Stimulated activated effector memory CD8-positive, alpha-beta T cell treated with anti-CD3 and anti-CD28 coated beads, Interleukin-12 subunit alpha, Interleukin-12 subunit beta, amount 100 ng/mL, for 72 hours (primary cell): ENCODE results near the gene ZNF547.

Source experiments
- ATAC-seq: fragments of 150-1000 bp; cut with Tn5 transposase; 2 replicates; pipeline ENCODE4 v1.10.0; 2021
- DNase-seq, 2 donors: peaks; one replicate each; pipeline ENCODE4 v3.0.0; 2021 to 2022; ENCODE audit warnings: low spot score in 2 of 2
- H3K27ac Mint-ChIP-seq: one replicate; pipeline ENCODE4 v1.8.0; 2022; ENCODE audit warnings: mild to moderate bottlenecking, mixed read lengths
- H3K36me3 Mint-ChIP-seq: one replicate; pipeline ENCODE4 v1.8.0; 2022; ENCODE audit warnings: mild to moderate bottlenecking, mixed read lengths
- H3K4me1 Mint-ChIP-seq: one replicate; pipeline ENCODE4 v1.8.0; 2022; ENCODE audit warnings: mixed read lengths
- H3K4me3 Mint-ChIP-seq: one replicate; pipeline ENCODE4 v1.8.0; 2022; ENCODE audit warnings: mild to moderate bottlenecking, mixed read lengths
- H3K9me3 Mint-ChIP-seq: one replicate; pipeline ENCODE4 v1.8.0; 2022; ENCODE audit warnings: mixed read lengths

ZNF547 gene

GRCh38 chr19:57362997-57363687 lies at the start of gene ZNF547, which contains the start of gene TRAPPC2B:
Gene ZNF547 (plus strand): TSS chr19:57363551. CDS start chr19:57368556, 5,005 bp downstream.
Gene TRAPPC2B (plus strand): TSS chr19:57363551. CDS start chr19:57364834, 1,283 bp downstream.
- DNase-seq: peak; percentile 86 to 97
- H3K4me3 Mint-ChIP-seq: peak within 1 kb of the TSS; percentile 82
- H3K36me3 Mint-ChIP-seq: peaks cover 13% of the 10 kb centered on the region
- peak; percentile 95 for ATAC-seq
- peaks cover 16% of the 10 kb centered on the region for H3K9me3 Mint-ChIP-seq
- peaks cover 19% of the 10 kb centered on the region for H3K4me1 Mint-ChIP-seq
- H3K27ac Mint-ChIP-seq: peak within 1 kb of the TSS; percentile 96

GRCh38 chr19:57314146-57314545 lies 49.2 kb upstream of the ZNF547 start:
- ATAC-seq: no peak
- peaks cover 14% of the 10 kb centered on the region for H3K9me3 Mint-ChIP-seq

GRCh38 chr19:57317503-57317902 lies 45.8 kb upstream of the ZNF547 start:
- ATAC-seq (no peak), DNase-seq (no peak)
- H3K36me3 Mint-ChIP-seq: peaks cover 8% of the 10 kb centered on the region
- H3K4me3 Mint-ChIP-seq: no peak overlapping the region
- H3K27ac Mint-ChIP-seq: no peak overlapping the region
- peaks cover 12% of the 10 kb centered on the region for H3K9me3 Mint-ChIP-seq
- H3K4me1 Mint-ChIP-seq: peaks cover 26% of the 10 kb centered on the region

More at GRCh38 chr19:57314146-57314545, 49.2 kb upstream of the ZNF547 start:
- no peak overlapping the region for H3K4me3 Mint-ChIP-seq
- peaks cover 9% of the 10 kb centered on the region for H3K4me1 Mint-ChIP-seq
- DNase-seq: no peak
- no peak overlapping the region for H3K27ac Mint-ChIP-seq
- peaks cover 8% of the 10 kb centered on the region for H3K36me3 Mint-ChIP-seq

DNA sequence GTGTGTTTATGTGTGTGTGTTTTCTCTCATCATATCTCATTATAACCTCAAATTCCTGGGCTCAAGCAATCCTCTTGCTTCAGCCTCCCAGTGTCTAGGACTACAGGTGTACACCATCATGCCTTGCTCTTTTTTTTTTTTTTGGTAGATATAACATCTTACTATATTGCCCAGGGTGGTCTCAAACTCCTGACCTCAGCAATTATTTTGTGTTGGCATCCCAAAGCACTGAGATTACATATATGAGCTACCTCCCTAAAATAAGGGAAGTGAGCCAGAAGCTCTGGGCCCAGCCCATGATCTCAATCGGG lies 43.5 kb upstream of the ZNF547 start:
- peak overlapping the region; percentile 96 for H3K27ac Mint-ChIP-seq
- peaks cover 16% of the 10 kb centered on the region for H3K9me3 Mint-ChIP-seq
- peak overlapping the region; percentile 91 for H3K4me3 Mint-ChIP-seq
- ATAC-seq (no peak), DNase-seq (no peak)
- peaks cover 26% of the 10 kb centered on the region for H3K4me1 Mint-ChIP-seq
- peaks cover 23% of the 10 kb centered on the region for H3K36me3 Mint-ChIP-seq

DNA sequence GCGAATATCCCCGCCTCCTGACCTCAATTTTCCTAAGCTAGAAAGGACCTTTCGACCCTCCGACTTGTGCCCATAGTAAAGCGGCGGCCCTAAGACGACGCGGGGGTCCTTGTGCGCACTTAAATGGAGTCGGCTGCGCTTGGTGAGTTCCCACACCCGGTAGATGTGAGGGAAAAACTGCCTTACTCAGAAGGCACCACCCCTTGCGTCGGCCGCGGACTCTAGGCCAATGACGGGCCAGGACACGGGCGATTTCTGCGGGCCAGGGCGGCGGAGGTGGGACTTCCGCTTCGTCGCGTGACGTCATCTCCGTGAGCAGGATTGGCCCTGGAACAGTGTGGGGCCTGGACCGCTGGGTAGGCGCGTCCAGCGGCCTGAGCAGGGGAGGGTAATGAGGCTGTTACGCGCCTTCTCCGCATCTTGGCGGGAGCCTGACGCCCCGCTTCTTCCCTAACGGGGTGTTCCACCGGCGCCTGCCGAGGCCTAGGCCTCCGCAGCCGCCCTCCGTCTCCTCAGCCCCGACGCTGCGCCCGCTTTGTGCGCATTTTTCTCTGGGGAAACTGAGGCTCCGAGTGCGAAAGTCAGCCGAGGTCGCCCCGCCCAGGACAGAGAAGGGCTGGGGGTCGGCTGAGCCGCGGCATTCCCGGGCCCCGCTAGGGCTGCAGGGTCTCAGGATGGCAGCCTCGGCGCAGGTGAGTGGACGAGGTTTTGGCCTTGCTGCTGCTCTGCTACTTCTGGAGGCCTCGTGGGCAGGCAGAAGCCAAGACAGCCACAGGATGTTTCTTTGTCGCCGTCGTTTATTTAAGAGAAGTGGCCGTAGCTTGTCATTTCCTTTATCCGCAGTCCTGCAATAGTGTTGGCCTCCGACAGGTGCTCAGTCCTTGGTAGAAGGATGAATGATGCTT lies 42.9 kb upstream of the ZNF547 start, which contains the start of gene ZNF543:
ZNF543 (plus strand) TSS at position 293 of the 905 bp plus-strand sequence; CDS start at position 675, 382 bp downstream.
- Mint-ChIP-seq H3K4me1 (peaks cover 26% of the 10 kb centered on the region), H3K27ac (peak within 1 kb of the TSS; percentile 96), H3K36me3 (peaks cover 29% of the 10 kb centered on the region), H3K9me3 (peaks cover 13% of the 10 kb centered on the region), H3K4me3 (peak within 1 kb of the TSS; percentile 91)
- peak; percentile 77 to 94 for DNase-seq
- peak; percentile 99 for ATAC-seq

DNA sequence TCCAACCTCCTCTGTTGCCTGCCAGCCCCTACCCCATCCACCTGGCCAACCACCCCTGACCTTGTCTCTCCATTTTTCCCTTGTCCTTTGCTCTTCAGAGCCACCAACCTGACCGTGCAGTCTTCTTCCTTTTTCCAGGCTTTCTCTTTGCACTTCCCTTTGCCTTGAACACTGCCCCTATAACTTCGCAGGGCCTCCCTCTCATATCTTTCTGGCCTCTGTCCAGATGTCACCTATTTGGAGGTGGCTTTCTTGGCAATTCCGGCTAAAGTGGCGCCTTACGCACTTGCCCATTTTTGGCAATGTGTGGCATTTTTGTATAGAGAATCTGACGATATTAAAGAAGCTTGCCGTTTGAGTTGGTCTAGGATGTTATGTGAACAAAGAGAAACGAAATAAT lies 42.2 kb upstream of the ZNF547 start:
- peaks cover 26% of the 10 kb centered on the region for H3K4me1 Mint-ChIP-seq
- ATAC-seq: no peak

DNA sequence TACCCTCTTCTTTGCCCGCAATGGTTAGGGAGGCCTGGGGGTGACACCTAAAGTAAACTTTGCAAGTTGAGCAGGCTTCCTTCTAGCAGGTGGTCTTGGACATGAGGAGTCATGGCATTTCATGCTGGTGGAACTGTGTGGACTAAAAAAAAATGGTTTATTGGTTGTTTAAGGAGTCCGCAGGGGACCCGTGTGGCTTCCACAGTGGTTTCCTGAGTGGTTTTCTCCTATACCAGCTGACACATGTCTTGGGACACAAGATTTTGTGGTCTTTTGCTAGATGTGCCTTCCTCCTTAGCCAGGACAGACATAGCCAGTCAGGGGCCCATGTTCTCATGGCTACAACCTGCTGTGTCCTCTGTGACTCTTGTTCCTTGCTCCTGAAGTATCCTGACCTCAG lies 41.6 kb upstream of the ZNF547 start:
- H3K27ac Mint-ChIP-seq: no peak overlapping the region
- ATAC-seq (no peak), DNase-seq (no peak)
- H3K4me1 Mint-ChIP-seq: peaks cover 26% of the 10 kb centered on the region
- H3K9me3 Mint-ChIP-seq: peaks cover 8% of the 10 kb centered on the region
- peaks cover 42% of the 10 kb centered on the region for H3K36me3 Mint-ChIP-seq
- peak overlapping the region; percentile 91 for H3K4me3 Mint-ChIP-seq

More for the DNA sequence above, 42.2 kb upstream of the ZNF547 start:
- H3K27ac Mint-ChIP-seq: peak overlapping the region; percentile 96
- peak overlapping the region; percentile 91 for H3K4me3 Mint-ChIP-seq
- H3K36me3 Mint-ChIP-seq: peaks cover 36% of the 10 kb centered on the region
- H3K9me3 Mint-ChIP-seq: peaks cover 9% of the 10 kb centered on the region
- DNase-seq: no peak

DNA sequence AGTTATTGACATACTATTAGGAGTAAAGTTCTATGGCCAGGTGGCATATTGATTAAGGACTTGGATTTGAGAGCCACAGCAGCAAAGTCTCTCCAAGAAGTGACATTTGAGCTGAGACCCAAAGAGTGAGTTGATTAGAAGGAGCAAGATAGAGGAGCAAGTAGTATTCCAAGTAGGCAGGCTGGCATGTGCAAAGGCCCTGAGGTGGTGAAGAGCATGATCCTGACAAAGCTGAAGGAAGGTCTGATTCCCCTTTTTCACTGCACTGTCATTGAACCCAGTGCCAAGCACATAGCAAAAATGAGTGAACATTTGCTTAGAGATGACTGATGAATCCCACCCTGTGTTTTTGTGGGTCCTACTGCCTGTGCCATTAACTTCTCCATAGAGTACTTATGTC lies 38.4 kb upstream of the ZNF547 start:
- ATAC-seq: no peak
- peaks cover 12% of the 10 kb centered on the region for H3K9me3 Mint-ChIP-seq
- peaks cover 69% of the 10 kb centered on the region for H3K36me3 Mint-ChIP-seq
- peaks cover 20% of the 10 kb centered on the region for H3K4me1 Mint-ChIP-seq
- H3K4me3 Mint-ChIP-seq: no peak overlapping the region
- DNase-seq: no peak
- no peak overlapping the region for H3K27ac Mint-ChIP-seq

- DNase-seq (no peak), ATAC-seq (no peak)
- no peak overlapping the region for H3K4me3 Mint-ChIP-seq
- no peaks in the 10 kb centered on the region for H3K4me1 Mint-ChIP-seq
- peaks cover 64% of the 10 kb centered on the region for H3K36me3 Mint-ChIP-seq
- H3K9me3 Mint-ChIP-seq: peaks cover 15% of the 10 kb centered on the region
- H3K27ac Mint-ChIP-seq: no peak overlapping the region
Measured at GRCh38 chr19:57327993-57328392, 35.4 kb upstream of the ZNF547 start.

DNA sequence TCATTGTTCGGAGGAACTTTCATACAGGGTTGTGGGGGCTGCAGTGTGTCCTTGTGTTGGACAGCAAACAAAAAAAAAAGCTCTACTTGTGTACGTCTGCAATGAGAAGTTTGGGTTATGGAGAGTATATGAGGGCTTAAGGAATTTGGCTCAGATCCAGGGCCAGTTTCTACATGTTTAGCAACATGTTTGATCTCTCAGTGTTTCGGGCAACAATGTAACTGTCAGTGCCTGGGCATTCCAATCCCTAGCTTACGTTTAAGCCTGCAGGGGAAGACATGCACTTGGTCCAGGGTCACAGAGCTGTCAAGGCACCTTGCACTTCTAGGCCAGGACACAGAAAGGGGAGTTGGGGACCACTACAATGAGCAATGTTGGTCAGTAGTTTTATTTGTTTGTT lies 29.2 kb upstream of the ZNF547 start:
- no peak for ATAC-seq
- no peak overlapping the region for H3K27ac Mint-ChIP-seq
- H3K4me3 Mint-ChIP-seq: no peak overlapping the region
- H3K9me3 Mint-ChIP-seq: peaks cover 30% of the 10 kb centered on the region
- no peak for DNase-seq
- H3K4me1 Mint-ChIP-seq: no peaks in the 10 kb centered on the region
- peaks cover 7% of the 10 kb centered on the region for H3K36me3 Mint-ChIP-seq

DNA sequence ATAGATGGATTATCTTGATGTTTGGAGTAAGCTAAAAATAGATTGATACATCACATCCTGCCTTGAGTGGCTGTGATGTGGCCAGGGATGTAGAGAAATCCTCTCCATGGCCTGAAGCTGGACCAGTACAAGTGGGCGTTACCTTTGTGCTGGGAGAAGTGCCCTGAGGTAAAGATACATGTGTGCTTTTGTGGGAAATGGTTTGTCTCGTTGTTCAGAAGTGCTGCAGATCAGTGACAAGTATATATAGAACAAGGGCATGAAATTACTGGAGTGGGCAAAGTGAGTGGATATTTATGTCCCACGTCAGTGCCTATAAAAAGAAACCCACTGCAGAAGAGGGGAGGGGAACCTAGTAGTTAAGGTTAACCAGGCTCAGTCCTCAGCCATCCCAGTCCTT lies 24.5 kb upstream of the ZNF547 start:
- no peaks in the 10 kb centered on the region for H3K36me3 Mint-ChIP-seq
- ATAC-seq: no peak
- H3K27ac Mint-ChIP-seq: no peak overlapping the region
- H3K4me1 Mint-ChIP-seq: no peaks in the 10 kb centered on the region
- H3K4me3 Mint-ChIP-seq: no peak overlapping the region
- H3K9me3 Mint-ChIP-seq: peaks cover 25% of the 10 kb centered on the region
- no peak for DNase-seq

DNA sequence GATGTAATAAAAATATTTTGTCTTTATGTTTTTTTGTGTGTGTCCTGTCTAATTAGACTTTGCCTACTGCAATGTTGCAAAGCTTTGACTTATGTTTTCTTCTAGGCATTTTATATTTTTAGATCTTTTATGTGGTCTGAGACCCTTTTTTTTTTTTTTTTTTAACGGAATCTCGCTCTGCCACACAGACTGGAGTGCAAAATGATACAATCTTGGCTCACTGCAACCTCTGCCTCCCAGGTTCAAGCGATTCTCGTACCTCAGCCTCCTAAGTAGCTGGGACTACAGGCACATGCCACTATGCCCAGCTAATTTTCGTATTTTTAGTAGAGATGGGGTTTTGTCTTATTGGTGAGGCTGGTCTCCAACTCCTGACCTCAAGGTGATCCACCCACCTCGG lies 20.8 kb upstream of the ZNF547 start:
- ATAC-seq: no peak
- peaks cover 15% of the 10 kb centered on the region for H3K9me3 Mint-ChIP-seq

GRCh38 chr19:57348136-57348535 lies 15.2 kb upstream of the ZNF547 start:
- peaks cover 14% of the 10 kb centered on the region for H3K9me3 Mint-ChIP-seq
- no peak overlapping the region for H3K27ac Mint-ChIP-seq
- ATAC-seq: no peak
- H3K4me3 Mint-ChIP-seq: no peak overlapping the region
- peaks cover 1% of the 10 kb centered on the region for H3K36me3 Mint-ChIP-seq
- peak in 1 of 2 donors; percentile 8 for DNase-seq
- peaks cover 26% of the 10 kb centered on the region for H3K4me1 Mint-ChIP-seq

More for the DNA sequence above, 20.8 kb upstream of the ZNF547 start:
- no peaks in the 10 kb centered on the region for H3K36me3 Mint-ChIP-seq
- DNase-seq: no peak
- no peaks in the 10 kb centered on the region for H3K4me1 Mint-ChIP-seq
- no peak overlapping the region for H3K27ac Mint-ChIP-seq
- H3K4me3 Mint-ChIP-seq: no peak overlapping the region

DNA sequence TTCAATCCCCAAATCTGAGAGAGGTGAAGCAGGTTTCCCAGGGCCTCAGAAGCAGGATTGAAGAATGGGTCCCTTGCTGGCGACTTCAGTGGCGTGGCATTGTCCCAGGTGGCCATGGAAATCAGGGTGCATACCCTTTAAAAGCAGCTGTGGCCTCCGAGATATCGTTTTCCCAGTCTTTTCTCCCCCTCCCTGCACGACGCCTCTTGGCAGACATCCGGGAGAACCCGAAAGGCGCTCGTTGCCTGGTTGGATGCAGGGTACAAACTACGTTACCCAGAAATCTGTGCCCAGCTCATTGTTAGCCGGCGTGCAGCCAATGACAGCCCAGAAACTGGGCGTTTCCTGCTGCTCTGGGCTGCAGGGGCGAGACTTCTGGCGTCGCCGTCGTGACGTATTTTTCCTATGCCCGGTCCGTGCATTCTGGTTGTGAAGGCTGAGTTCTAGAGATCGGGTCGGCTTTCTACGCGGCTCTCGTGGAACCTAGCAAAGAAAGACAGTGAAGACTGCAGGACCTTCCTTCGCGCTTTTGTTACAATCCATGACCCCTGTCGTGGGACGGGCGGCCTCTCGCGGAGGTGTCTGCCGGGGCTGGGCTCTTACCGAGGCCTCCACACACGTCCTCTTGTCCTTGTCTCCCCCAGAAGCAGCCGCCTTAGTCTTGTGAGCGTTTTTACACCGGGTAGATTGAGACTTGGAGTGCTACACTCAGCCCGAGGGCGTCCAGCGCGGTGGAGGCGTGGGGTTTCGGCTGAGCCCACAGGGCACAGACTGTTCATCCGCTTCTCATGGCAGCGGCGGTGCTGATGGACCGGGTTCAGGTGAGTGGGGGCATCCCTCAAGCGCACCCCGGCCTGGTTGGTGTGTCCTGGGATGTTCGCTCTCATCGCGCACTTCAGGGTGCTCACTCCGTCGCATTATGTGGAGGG lies 12.2 kb upstream of the ZNF547 start, which contains the start of gene ZNF304:
ZNF304 (plus strand) TSS at position 395 of the 929 bp plus-strand sequence; CDS start at position 789, 394 bp downstream.
- peak; percentile 65 to 85 for DNase-seq
- Mint-ChIP-seq H3K9me3 (peaks cover 23% of the 10 kb centered on the region), H3K27ac (peak within 1 kb of the TSS; percentile 95), H3K4me3 (peak within 1 kb of the TSS; percentile 96), H3K36me3 (peaks cover 23% of the 10 kb centered on the region), H3K4me1 (peaks cover 31% of the 10 kb centered on the region)
- peak; percentile 100 for ATAC-seq
